GM20431 (cell line): ENCODE results near the gene PPP1R3E.

Experiments
- in situ Hi-C: fragments of 300-500 bp; cut with MseI, MboI; formaldehyde crosslinking; loops from one replicate; pipeline ENCODE4 v1.15.0; 2020; ENCODE audit warnings: low sequenced_read_pairs; ENCODE audit not compliant: unreplicated experiment

PPP1R3E gene

GRCh38 chr14:23258256-23258655, 44.4 kb downstream of the PPP1R3E start:
- in situ Hi-C loops: no loop called here

GRCh38 chr14:23252420-23253333, 50.0 kb downstream of the PPP1R3E start:
- in situ Hi-C loops: no loop called here

- in situ Hi-C loops: no loop called here
Measured at GRCh38 chr14:23252006-23252405, 50.7 kb downstream of the PPP1R3E start.

GRCh38 chr14:23249824-23250223, 52.8 kb downstream of the PPP1R3E start:
- in situ Hi-C loops: no loop called here

- in situ Hi-C loops: no loop called here
Measured at GRCh38 chr14:23248601-23249000, 54.1 kb downstream of the PPP1R3E start.
